GM21717 (cell line): ENCODE measurements around the gene SOX3.

Experiments
- ATAC-seq: cut with Tn5 transposase; IDR thresholded peaks from one replicate; pipeline ENCODE4 v1.9.1; 2021; ENCODE audit warnings: mild to moderate bottlenecking, moderate library complexity; ENCODE audit not compliant: unreplicated experiment

The SOX3 gene

DNA sequence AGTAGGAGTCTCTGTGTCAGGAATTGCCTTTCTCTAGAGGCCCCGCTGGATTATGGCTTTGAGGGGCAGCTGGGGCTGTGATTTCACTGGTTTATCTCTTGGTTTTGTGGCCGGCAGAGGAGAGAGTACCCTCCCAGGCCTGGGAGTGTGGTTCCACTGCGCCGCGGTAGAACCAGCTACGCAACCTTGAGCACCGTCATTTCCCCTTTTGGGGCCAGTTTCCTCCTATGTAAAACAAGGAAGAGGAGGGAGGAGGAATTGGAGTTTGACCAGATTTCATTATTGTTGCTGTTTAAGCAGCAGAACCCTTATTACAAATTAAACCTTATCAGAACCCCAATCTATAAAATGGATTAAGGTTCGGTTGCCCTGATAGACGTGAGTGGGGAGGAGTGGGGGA, 4.4 kb downstream of the SOX3 start:
- no peak for ATAC-seq

DNA sequence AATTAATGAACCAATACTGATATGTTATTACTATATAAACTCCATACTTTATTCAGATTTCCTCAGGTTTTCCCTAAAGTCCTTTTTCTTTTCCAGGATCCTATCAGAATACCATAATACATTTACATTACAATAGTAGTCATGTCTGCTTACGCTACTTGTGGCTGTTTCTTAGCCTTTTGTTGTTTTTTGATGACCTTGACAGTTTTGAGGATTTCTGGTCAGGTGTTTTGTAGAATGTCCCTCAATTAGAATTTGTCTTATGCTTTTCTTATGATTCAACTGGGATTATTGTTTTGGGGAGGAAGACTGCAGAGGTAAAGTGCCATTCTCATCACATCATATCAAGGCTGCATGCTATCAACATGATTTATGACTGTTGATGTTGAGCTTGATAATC, 9.1 kb downstream of the SOX3 start:
- no peak for ATAC-seq

GRCh38 chrX:140492066-140492994, 12.5 kb downstream of the SOX3 start:
- ATAC-seq, result no peak

DNA sequence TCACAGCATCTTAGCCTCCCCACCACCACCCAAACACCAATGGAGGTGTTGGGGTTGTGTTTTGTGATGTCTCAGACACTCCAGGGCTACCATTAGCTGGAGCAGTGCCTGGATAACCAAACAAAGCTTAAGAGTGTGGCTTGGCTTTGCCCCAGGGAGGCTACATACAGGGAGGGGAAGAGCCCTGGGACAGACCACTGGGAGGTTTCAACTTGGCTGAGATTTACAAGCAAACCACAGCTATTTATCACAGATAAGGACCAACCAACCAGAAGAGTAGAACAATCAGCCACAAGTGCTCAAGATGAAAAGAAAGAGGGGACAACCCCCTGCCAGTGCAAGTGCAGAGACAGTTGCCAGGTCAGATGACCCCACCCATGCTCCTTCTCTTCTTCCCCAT, 24.1 kb downstream of the SOX3 start:
- no peak for ATAC-seq

DNA sequence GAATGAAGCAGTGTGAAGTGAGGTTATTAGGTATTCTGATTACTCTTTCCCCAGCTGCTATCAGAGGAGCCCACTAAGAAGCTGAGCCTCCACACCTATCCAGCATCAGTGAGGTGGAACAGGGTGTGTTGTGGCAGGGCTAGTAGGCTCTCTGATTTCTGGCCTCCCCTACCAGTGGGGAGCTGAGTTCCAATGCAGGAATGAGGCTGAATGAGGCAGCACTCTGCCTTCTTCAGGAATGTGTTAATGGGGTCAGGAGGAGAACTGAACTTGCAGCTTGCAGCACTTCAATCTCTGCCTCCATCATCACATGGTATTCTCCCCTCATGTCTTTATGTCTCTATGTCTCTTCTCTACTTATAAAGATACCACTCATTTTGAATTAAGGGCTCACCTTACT, 26.9 kb downstream of the SOX3 start:
- ATAC-seq, result no peak

DNA sequence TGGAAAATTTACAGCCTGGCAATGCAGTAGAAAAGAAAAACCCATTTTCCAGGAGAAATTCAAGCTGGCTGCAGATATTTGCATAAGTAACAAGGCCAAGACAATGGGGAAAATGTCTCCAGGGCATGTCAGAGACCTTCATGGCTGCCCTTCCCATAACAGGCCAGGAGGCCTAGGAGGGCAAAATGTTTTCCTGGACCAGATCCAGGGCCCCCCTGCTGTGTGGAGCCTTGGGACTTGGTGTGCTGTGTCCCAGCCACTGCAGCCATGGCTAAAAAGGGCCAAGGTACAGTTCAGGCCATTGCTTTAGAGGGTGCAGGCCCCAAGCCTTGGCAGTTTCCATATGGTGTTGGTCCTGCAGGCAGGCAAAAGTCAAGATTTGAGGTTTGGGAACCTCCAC, 29.8 kb downstream of the SOX3 start:
- ATAC-seq, result no peak

- ATAC-seq, result no peak
Observed at GRCh38 chrX:140467211-140467610, 37.7 kb downstream of the SOX3 start.
